HG03060 (cell line): ENCODE data around the gene STEEP1.
"Not testable (repeated sequence)": the region's sequence is repeated elsewhere in the genome, so short reads cannot be mapped to it uniquely, and the experiment has no call there.

Experiments
- ATAC-seq: cut with Tn5 transposase; IDR thresholded peaks from one replicate; pipeline ENCODE4 v1.9.1; 2021; ENCODE audit warnings: low read depth, moderate number of reproducible peaks; ENCODE audit not compliant: unreplicated experiment

Gene STEEP1

DNA sequence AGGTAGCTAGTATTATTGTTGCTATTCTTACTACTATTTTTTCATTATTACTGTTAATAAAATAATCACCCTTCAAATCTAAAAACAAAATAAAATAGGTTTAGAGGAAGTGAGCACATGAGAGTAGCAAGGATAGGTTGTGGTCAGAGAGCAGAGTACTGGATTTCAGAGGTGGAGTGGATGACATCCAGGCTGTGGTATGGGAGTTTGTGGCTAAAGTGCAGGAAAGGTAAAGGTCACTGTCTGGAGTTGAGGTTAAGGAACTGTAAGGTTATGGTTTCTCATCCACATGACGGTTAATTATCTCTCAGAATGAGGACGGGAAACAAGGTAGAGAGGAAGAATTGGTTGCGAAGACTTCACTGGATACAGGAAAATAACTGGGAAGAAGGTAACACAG is 27.7 kb downstream of the STEEP1 start:
- ATAC-seq, result no peak

DNA sequence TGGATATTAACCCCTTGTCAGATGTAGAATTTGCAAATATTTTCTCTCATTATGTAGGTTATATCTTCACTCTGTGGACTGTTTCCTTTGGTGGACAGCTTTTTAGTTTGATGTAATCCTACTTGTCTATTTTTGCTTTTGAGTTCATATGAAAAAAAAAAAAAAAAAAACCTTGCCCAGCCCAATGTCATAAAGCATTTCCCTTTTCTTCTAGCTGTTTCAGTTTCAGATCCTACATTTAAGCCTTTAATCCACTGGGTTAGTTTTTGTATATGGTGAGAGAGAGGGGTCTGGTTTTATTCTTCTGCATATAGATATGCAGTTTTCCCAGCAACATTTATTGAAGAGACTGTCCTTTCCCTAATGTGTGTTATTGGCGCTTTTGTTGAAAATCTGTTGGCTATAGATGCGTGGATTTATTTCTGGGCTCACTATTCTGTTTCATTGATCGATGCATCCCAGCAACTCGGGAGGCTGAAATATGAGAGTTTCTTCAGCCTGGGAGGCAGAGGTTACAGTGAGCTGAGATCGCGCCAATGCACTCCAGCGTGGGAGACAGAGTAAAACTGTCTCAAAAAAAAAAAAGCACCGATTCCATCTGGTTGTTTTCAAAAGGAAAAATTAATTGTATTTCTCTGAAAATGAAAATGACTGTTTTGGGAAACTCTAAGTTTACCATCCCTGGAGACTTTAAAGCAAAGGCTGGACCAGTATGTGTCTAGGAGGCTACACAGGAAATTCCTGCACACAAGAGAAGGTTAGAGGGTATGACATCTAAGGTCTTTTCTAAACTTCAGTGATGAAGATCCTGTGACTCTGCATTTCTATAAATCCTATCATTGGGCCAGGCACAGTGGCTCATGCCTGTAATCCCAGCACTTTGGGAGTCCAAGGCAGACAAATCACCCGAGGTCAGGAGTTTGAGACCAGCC is 35.6 kb downstream of the STEEP1 start:
- ATAC-seq, result no peak

DNA sequence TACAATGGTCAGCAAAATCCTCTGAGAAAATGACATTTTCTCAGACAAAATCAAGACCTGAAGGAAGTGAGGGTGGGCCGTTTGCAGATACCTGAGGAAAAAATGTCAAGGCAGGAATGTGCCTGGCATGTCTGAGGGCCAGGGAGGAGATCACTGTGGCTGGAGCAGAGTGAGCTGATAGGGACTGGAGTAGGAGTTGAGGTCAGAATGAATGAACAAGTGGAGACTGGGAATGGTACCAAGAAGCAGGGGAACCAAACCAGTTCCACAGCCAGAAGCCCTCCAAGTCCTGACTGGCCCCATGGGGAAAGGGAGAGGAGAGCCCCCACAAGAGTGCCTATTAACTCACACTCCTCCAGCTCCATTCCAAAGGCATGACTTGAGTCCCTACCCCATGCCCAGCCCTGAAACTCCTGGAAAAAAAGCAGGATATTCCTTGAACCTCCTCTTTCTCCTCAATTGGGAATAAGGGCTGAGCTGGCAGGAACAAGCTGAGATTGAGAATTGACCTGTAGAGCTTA is 41.5 kb downstream of the STEEP1 start:
- no peak for ATAC-seq

DNA sequence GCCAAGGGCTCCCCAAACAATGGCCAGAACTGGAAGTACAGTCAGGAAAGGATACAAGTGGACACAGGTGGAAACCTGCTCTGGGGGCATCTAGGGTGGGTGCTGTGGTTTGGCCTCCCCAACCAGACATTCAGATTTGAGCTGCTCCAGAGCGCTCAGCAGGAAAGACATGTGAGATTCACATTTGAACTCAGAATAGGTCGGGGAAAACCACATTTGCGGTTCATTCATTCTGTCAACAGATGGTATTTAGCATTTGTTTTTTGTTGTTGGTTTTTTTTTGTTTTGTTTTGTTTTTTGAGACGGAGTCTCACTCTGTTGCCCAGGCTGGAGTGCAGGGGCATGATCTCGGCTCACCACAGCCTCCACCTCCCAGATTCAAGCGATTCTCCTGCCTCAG is 44.0 kb downstream of the STEEP1 start:
- ATAC-seq, result no peak

DNA sequence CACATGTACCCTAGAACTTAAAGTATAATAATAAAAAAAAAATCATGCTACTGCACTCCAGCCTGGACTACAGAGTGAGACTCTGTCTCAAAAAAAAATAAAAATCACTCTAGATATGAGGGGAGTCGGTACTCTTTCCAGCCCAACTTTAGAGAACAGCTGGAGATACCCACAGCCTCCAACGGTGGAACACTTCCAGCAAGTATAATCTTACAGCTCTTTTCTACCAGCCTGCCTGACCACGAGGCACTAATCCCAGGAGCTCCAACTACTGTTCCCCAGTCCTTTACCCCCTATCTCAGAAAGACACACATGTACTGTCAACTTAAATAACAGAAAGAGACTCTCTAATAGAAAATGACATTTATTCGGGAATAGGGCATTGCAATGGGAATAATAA is 46.8 kb downstream of the STEEP1 start:
- no peak for ATAC-seq

DNA sequence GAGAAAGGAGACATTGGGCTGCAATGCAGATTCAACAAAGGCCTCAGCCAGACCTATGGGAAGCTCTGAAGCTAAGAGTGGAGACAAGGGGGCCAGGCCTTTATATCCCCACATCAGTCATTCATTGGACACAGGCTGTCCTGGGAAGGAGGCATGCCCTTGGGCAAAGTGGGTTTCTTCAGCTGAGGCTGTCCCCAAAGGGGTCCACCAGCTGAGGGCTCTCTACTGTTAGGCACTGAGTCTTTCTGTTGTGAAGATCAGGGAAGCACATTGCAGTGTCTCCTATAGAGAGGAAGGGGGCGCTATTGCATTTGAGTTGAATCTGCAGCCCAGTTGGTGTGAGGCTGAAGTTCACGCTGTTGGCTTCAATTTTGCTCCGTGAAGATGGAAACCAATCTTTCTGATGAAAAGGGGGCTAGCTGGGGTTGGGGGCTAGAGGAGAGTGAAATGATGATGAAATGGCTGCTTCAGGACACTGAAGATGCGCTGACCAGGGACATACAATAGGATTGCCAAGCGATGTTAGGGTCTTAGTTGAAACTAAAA is 49.0 kb downstream of the STEEP1 start:
- ATAC-seq, result peak; percentile 55

DNA sequence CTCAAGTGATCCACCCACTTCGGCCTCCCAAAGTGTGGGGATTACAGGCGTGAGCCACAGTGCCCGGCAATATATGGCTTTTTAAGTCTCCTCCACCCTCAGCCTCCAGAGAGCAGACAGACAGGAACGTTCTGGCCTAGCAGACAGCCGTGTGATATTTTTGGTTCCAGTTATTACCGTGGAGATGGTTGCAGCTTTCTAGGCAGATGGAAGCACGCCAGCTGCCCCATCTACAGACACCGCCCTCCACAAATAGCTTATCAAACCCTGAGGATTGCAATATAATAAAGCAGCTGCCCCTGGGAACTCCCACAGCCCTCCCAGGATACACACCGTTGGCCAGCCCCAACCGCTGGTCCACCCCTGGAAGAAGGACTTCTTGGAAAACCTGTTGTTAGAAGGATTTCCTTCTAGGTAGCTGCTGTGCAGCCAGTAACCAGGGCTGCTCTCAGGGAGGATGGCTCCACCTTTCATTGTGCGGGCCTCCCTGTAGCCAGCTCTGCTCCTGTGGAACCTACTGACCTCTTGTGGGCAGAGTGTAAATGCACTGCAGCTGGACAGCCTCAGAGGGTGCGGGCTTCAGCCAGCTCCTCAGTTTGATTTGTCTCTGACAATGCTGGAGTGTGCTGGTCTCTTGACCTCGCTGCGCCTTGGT is 52.9 kb downstream of the STEEP1 start:
- ATAC-seq, result no peak

DNA sequence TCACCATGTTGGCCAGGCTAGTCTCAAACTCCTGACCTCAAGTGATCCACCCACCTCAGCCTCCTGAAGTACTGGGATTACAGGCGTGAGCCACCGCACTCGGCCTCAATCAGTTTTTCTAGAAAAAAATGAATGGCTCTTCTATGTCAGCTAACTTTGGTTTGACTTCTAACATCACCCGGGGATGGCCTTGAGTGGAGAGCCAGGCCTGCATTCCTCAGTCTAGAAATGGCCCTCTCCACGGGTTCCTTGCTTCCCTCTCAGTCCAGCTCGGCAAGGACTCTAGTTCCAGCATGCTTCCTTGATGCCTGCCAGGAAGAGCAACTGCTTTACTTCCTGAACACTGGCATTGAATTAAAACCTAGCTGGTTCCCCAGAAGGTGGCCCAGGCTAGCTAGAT is 58.0 kb downstream of the STEEP1 start:
- ATAC-seq, result no peak

DNA sequence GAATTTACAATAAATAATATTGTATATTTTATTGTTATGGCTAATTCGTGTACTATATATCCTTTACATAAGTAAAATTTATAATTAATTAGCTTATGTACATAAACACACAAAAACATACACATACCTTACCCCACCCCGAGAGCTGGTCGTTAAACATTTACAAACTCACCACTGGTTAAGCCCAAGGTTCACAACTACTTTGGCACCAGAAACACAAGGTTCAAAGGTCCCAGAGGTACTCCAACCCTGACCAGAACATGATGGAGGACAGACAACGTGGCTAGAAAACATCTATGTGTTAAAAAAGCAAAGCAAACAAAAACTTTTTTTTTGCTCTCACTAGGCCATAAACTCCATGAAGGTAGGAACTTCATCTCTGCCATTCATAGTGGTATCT is 59.3 kb downstream of the STEEP1 start:
- ATAC-seq, result no peak

DNA sequence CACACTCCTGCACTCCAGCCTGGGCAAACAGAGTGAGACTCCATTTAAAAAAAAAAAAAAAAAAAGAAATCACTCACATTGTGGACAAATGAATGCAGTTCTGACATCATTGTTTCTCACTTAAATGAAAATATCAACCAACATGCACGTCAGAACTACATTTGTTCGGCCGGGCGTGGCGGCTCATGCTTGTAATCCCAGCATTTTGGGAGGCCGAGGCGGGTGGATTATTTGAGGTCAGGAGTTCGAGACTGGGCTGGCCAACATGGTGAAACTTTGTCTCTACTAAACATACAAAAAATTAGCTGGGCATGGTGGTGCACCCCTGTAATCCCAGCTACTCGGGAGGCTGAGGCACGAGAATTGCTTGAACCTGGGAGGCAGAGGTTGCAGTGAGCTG is 60.1 kb downstream of the STEEP1 start:
- not testable (repeated sequence) for ATAC-seq

DNA sequence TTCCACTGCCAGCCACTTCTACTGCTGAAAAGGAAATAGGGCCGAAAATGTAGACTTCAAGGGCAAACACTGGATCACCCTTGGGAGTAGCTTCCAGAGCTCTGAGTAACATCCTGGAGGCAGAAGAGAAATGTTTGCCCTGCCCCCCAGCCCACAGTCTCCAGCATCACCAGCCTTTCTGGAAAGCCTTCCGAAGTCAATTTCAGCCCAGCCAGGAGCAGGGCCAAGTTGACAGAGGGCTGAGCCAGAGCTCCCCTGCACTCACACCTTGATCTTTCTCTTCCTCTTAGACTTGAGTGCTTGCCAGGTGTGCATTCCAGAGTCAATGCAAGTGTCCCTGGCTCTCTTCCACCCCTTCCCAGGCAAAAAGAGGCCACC is 61.7 kb downstream of the STEEP1 start:
- no peak for ATAC-seq

DNA sequence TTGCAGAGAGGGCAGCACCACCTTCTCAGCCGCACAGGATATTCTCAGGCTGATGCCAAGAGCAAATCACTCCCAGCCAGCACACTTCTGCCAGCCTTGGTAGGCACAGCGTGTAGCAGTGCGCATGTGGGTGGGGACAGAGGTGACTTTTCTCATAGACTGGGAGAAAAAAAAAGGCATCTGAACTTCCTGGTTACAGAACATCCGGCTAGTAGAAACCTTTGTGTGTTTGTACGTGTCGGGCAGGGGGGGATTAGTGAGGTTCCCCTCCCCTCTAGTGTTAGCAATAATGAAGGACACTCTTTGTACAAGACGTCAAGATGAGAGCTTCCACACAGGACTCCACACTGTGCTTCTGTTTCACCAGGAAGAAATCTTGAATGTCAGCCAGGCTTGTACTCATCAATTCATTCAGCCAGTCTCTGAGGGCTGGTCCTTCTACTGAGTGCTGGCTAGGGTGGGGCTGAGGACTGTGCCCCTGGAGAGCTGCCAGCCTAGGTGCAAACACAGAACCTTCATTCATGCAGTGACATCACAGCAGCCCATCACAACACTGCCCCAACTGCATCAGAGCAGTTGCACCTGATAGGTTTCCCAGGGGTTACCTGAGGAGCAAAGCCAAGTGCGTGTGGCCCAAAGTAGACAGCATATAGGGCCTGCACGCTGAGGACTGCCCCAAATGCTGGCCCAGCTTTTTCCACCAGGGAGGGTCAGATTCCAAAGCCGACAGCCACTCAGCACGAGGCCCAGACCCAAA is 62.3 kb downstream of the STEEP1 start:
- ATAC-seq, result no peak

DNA sequence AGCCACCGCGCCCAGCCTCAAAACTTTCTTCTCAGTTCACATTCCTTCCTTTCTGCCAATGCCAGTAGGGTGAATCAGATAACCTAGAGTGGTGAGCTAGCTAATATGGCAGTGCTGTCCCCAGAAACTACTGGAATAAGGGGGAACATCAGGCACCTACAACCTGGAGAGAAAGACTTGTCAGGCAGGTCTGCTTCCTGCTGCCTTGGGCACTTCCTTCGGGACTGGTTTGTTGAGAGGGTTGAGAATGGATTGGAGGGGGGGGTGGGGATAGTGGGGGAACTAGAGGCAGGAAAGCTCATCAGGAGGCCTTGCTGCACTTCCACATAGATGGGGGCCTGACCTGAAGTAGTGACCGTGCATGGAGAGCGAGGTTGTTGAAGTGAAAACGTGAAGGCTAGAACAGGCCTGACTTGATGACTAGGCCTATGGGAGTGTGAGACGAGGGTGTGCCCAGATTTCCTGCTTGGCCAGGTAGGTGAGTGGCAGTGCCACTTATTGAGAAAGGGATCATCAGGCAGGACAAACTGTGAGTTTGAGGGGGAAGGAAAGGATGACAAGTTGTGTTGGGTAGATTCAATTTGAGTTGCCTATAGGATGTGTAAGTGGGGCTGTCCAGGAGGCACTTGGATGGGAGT is 63.6 kb downstream of the STEEP1 start:
- no peak for ATAC-seq

DNA sequence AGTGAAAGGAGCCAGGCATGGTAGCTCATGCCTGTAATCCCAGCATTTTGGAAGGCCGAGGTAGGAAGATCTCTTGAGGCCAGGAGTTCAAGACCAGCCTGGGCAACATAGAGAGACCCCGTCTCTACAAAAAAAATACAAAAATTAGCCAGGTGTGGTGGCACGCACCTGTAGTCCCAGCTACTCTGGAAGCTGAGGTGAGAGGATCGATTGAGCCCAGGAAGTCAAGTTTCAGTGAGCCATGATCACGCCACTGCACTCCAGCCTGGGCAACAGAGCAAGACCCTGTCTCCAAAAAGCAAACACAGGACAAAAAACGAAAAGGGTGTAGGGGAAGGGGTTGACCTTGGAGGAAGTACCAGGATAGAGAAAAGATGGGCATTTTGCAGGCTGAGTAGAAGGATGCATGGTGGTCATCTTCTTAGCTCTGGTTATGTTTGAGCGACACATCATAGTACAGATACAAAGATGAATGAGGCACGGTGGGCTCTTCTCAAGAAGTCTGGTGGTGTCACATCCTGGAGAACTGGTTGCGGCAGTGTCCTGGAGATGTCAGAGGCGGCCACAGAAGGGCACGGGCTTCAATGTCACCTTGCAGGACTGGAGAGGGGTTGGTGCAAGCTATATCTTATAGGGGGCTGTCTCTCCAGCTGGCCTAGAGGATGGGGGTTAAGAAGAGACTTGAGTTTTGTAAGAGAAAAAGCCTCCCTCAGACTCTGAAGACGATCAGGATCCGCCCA is 65.0 kb downstream of the STEEP1 start:
- no peak for ATAC-seq

DNA sequence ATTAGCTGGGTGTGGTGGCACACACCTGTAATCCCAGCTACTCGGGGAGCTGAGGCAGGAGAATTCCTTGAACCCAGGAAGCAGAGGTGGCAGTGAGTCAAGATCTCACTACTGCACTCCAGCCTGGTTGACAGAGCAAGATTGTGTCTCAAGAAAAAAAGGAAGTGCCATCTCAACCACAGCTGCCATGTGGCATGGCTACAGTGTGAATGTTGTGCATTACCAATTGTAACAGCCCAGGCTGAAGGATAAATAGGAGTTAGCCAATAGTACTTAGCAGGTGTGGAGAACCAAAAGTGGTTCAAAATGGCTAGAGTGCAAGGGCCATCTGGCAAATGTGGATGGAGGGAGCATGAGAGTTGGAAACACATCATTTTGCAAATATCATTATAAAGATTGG is 68.0 kb downstream of the STEEP1 start:
- ATAC-seq, result no peak

DNA sequence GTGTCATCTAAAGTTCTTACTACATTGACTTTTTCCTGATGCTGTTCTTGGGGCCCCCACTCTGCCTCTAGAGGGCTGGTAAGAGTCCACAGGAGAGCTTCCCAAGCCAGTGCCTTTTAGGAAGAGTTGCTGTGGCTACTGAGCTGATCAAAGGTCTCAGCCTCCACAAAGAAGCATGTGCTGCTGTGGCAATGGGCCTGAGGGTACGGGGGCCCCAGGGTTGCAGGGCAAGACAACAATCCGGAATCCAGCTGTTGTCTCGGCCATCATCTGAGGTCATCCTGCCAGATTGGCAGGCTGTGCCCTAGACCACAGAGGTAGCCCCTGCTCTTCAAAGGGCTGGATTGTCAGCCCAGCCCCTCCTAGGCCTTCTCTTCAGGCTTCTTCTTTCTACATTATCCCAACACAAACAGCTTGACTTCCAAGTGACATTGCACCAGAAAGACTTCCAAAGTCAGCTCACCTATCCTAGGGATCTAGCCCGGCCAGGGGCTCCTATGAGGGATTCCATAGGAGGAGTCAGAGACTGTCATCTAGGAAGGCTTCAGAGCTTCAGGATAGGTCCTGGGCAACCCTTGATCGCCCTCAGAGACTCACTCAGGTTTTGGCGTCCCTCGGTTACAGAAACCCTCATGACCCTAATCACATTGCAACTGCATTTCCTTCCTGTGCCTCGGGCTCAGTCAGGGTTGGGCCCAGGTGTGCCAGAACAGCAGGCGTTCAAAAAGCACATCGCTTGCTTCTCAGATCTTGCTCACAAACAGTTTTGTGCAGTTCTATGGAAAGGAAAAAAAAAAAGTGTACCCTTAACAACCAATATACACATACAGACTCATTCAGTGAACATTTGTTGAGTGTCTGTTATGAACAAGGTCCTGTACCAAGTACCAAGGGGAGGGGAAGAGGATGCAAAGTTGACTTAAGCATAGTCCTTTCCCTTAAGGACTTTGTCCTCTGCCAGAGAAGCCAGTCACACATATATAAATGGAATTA is 69.2 kb downstream of the STEEP1 start:
- no peak for ATAC-seq

DNA sequence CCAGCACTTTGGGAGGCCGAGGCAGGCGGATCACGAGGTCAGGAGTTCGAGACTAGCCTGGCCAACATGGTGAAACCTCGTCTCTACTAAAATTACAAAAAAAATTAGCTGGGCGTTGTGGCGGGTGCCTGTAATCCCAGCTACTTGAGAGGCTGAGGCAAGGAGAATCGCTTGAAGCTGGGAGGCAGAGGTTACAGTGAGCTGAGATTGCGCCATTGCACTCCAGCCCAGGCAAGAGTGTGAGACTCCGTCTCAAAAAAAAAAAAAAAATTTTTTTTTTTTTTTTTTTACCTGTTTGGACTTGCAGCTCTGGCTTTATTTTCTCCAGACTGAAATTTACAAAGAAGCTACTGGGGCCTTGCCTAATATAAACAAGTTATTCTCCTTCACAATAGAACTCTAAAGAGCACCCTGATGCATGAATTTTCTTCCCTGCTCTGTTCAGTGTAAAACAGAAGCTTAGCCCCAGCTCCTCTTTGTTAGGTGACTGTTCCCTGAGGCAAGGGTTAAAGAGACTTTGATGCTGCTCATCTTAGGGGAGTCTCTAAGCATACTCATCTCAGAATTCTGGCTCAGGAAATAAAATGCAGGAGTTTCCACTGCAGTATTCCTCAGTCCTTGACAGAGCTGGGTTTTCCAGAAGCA is 71.2 kb downstream of the STEEP1 start:
- ATAC-seq, result not testable (repeated sequence)

DNA sequence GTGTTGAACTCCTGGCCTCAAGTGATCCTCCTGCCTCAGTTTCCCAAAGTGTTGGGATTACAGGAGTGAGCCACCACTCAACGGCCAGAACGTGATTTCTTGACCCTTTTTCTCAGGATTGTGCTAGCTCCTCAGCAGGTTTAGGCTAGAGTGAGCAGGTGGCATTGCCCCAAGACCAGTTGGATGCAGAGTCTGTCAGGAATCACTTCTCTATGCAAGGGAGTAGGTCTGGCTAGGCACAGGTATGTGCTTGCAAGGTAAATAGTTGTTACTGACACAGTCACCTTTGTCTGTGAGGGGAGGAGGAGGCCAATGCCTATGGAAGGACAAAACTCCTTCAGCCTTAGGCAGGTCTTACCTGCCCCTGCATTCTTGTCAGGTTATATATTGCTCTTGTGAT is 72.7 kb downstream of the STEEP1 start:
- no peak for ATAC-seq
